HG03095 (cell line): ENCODE measurements around the gene LHFPL2.

ENCODE experiments used
- ATAC-seq: cut with Tn5 transposase; IDR thresholded peaks from one replicate; pipeline ENCODE4 v1.9.1; 2021; ENCODE audit warnings: moderate library complexity; ENCODE audit not compliant: unreplicated experiment

The LHFPL2 gene

DNA sequence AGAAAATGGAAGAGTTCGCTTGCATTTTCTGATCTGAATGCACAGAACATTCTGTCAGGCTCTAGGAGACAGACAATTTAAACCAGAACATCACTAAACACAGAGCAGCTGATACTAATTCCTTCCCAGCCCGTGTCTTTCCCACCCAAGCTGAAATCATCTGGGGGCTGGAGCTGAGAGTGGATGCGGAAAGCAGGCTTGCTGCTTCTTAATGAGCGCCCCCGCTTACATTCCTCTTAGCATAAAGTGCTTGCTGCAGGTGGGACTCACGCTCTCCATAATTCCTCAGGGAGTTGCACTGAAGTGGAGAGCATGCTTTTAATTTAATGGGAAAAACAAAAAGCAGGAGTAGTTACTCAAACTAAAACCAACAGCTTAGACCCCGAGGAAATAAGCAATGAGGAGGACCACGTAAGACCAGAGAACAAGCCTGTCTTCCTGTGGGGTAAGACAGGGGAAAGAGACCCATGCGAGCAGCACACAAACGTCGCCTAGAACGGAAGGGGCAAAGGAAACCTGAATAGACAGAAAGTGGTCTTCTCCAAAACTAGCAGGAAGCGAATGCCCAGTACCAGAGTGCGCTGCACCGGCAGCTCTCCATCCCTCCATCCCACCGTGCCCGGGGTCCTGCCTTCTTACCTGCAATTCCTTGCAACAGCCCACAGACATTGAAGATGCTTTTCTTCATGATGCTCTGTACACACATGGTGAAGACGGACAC, 139.3 kb downstream of the LHFPL2 start:
- no peak for ATAC-seq

DNA sequence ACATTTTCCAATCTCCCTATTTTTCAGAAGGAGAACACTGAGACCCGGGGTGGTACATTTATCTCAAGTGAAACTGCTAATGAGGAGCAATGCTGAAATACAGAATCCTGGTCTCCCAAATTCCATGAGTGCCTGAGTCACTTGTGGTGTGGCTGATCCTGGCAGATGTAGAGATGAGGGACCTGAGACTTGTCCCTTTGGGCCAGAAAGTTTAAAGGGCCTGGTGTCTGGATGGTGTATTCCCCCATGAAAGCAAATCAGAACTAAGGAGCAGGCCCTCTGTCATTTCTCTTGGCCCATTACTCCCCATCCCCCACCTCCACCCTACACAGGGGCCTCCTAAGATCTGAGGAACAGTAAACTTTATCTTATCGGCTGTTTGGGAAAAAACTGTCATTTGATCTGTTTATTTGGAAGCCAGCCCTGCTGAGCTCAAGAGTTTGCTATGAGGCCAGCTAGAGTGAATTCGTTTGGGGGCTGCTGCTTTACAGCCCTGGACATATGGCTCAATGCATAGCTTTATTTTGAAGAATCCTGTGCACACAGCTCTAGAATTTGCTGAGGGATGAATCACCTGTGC, 140.3 kb downstream of the LHFPL2 start:
- ATAC-seq = no peak

DNA sequence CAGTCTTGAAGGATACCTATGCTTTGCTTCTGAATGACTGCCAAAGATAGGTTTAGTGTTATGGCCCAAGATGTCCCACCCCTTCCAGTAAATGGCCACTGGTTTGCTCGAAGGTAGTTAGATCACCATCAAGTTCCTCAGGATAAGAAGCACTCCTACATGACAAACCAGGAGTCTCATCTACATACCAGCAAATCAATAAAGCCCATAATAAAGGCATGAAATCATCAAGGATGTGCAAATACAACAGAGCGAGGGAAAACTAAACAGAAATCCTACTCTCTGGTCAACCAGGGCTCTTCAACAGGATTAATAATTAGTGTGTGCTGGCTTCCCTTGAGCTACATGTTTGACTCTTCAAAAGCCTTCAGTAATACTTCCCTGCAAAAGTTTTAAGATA, 141.0 kb downstream of the LHFPL2 start:
- no peak for ATAC-seq

DNA sequence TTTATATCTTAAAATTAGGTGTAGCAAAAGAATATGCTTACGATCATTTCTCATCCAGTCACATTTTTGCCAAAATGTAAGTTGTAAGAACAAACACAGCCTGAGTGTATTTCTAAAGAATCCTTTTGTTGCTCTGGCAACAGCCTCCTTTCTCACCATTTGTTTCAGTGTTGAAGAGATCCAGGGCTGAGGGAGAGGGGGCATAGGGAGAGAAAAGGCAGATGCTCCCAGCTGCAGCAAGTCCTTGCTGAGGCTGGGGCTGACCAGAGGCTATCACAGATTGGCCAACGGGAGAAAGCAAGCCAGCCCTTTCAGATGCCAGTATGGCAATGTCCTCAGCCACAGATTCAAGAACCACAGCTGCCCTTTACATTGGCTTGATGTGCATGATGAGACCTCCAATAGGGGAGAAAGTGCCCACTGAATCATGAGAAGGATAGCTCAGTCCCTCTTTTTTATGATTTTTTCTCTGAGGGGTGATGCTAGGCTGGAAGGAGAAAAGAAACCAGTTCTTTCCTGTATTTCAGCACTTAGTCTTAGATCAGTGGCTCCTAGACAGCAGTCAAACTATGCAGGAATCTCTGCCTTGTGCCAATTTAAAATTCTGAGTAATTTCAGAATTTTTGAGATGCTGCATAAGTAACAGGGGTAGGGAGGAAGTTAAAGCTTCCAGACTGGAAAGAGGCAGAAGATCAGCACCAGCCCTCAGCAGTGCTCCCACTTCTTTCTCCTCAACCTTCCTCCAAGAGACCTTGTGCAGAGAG, 142.1 kb downstream of the LHFPL2 start:
- no peak for ATAC-seq

DNA sequence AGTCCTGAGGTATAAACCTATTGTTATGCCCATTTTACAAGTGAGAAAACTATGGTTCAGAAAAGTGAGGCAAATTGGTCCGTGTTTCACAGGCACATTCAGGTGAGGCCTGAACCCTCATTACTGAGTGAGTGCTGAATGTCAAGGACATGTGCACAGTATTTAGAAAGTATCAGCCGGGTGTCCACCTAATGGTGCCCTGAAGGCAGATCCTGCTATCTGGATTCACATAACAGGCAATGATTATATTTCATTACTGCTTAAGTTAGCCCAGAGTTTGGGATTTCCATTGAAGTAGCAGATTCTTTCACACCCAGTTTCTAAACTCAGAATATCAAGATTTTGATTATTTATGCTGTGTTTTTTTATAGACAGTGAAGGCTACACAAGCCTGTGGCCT, 142.7 kb downstream of the LHFPL2 start:
- no peak for ATAC-seq

DNA sequence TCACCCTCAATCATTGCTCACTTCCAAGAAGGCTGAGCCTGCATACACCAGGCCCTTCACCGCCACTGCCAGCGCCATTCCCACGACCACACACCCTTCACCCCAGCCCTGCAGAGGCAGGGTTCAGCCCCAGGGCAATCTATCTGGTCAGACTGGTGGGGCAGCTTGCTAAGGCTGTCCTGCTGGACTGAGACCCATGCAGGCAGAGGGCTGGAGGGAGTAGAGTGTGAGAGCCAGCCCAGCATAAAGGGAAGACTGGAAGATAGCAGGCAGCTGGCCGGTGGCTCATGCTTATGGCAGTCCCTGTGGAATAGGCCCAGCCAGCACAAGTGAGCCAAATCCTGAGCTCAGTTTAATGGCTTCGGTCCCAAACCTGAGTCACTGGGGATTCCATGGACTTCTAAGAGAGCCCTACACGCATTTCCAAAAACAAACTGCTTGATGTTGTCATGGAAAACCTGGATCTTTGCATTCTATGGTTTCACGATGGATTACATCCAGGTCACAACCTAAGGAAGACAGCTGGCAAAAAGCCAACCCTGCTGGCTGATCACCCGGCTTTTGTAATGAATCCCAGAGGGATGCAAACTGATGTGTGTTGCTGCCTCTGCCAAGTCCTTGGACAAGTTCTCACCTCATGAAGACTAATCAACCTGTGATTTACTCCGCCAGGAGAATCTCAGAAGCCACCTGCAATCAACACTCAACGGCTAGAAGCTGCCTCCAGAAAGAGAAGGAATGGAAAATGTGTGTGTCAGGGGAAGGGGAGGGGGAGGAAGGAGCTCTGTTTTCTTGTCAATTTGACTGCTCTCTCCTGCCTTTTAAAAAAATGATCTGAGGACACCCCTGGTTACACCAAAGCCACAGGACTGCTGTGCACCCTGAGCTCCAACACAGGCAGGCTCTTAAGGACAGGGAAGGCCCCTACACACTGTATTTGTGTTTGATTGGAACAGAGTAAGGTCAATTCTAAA, 143.6 kb downstream of the LHFPL2 start:
- no peak for ATAC-seq

DNA sequence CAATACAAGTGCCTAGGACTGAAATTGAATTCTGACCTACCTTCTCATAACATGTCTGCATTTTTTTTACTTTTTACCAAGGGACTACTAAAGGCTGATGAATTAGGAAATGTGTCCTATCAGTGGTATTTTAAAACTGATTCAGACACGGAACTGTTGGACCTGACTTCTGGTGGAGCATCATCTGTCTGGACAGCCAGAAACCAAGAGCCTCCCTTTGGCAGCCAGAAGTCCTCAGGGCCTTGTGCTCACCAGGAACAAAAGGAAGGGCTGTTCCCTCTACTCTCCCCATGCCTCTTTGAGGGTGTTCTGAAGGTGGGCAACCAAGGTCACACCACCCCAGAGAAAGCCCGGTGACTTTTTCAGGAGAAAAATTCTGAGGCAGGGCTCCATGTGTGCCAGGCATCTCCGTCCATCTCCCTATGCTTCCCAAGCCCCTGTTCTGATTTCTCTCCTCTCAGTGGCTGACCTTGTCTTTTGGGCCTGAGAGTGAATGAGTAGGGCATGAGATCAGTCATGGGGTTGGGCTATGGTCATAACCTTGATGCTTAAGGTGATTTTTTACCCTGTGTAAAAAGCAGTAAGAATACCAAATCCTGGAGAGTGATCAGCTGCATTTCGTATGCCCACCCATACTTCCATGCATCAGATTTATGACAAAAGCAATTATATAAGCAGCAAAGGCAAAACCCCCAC, 144.5 kb downstream of the LHFPL2 start:
- ATAC-seq = no peak

GRCh38 chr5:78501411-78502352, 146.9 kb downstream of the LHFPL2 start:
- ATAC-seq = no peak

DNA sequence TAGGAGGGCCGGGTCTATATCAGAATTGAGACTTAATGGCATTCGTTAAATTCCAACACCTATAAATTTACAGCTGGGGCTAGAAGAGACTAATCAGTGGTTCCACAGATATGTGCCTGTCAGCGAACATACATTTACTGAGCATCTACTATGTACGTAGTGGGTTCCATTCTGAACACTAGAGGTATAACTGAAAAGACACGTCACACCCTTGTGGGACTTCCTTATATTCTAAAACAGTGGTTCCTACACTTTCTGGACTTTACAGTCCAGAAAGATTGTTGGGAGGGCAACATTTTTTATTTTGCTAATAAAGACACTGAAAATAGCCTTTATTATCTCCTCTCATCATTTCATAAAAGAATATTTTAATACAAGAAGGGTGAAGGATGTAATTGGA, 147.7 kb downstream of the LHFPL2 start:
- no peak for ATAC-seq

- no peak for ATAC-seq
Observed at GRCh38 chr5:78500028-78500427, 148.5 kb downstream of the LHFPL2 start.

DNA sequence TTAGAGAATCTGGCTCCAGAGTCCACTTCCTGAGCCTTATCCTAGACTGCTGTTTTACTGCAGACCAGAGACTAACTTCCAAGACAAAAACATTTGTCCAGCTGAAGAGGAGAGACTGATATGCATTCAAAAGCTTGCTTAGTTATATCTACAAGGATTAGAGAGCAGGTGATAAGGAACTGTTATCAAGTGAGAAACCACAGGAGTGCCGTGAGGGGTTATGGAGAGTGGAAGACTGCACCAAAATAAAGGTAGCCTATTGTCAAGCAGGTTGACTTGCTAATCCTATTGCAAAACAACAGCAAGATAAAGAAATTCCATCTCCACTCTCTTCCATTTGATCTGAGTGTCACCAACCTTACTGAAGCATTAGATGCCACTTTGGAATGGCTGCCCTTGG, 149.1 kb downstream of the LHFPL2 start:
- no peak for ATAC-seq

DNA sequence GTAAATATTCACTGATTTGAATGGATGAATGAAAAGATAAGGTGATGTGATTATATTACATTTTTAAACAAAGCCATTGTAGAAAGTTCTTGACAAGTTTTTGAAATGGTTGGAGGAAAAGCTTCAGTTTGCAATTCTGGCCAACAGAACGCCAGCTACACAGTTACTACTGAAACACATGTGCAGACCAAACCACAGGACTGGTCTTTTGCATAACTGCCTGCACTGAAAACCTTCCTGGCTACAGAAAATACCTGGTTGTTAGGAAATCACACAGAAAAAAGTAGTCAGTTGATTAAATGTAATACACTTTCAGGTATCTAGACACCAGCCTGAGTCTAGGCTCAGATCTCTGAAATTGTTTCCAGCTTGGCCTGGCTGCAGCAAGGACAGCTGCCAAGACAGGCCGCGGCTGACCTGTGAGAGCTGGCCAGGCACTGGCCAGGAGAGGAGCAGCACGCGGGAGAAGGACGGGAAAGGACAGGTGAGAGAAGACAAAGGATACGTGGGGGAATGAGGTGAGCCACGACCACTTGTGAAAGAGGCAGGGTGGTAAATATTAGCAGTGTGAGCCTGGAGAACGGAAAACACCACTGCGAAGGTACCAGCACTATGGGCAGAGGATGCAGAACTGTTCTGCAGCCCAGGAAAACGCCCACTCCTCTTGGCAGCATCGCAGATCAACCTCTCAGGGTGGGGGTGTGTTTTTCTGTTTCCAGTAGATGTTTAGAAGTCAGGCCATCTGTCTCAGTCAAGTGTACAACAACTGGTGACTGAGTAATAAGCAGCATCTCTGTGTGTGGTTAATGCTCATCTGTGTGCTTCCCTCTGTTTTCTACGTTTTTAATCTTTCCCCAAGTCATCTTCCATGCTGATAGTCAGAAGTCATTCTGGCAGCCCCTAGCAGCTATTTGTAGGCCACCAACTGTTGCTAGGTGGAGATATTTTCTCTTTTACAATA, 150.7 kb downstream of the LHFPL2 start:
- ATAC-seq = peak; percentile 49

DNA sequence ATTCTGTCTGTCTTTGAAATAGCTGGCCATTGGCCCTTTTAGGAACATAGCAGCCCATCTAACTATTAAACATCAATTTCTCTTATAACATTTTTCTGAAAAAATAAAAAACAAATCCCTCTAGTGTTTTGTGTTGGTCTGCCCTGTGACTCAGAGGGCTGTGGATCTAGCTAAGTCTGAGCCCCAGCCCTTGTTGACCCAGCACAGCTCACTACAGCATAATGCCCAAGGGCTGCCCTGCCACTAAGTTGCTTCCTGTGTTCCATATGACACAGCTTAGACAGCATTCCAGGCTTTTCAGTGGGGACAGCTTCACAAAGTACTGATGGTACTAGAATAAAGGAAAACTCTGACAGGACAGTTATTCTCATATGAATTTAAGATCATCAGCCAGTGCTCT, 152.2 kb downstream of the LHFPL2 start:
- ATAC-seq = no peak

DNA sequence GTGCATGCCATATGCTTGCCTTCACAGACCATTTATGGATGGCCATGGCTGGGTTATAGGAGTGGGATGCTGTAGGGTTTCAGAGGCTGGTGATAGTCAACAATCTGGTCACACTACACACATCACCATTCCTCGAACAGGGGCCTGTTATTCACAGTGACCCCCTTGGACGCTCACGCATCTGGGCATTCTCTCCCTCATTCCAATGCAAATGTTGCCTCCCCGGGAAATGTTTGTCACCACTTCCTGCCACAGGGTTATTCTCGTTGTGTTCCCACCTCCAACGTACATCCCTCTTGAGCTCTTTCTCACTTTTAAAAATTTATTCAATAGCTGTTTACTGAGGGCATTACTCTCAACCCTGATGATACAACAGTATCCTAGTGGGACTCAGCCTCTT, 152.8 kb downstream of the LHFPL2 start:
- ATAC-seq = no peak

GRCh38 chr5:78492650-78493049, 155.9 kb downstream of the LHFPL2 start:
- ATAC-seq = no peak

DNA sequence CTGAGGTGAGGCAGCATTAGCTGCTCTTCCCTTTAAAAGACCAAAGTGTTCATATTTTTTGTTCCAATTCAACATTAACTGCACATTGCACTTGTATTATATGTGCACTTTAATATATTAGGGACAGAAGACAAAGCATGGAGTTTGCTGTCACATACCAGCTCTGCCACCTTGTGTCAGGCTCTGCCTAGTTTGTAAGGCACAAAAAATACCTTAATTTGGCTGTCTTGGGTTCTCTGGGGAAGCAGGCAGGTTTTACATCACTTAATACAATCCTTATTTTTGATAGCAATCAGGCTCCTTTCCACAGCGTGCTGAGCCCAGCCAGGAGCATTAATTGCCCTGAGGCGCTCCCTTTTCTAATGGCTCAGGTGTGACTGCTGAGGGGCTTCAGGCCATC, 156.3 kb downstream of the LHFPL2 start:
- ATAC-seq = no peak

- ATAC-seq = no peak
Observed at GRCh38 chr5:78490709-78491485, 157.7 kb downstream of the LHFPL2 start.
